Activated CD8-positive, alpha-beta memory T cell treated with anti-CD3 and anti-CD28 coated beads, Interleukin-2, amount 50 U/mL, for 4 hours (primary cell): ENCODE results near the gene MMADHC.

Experiments
- DNase-seq: peaks from one replicate; pipeline ENCODE4 v3.0.0-alpha.2; 2020

MMADHC gene

DNA sequence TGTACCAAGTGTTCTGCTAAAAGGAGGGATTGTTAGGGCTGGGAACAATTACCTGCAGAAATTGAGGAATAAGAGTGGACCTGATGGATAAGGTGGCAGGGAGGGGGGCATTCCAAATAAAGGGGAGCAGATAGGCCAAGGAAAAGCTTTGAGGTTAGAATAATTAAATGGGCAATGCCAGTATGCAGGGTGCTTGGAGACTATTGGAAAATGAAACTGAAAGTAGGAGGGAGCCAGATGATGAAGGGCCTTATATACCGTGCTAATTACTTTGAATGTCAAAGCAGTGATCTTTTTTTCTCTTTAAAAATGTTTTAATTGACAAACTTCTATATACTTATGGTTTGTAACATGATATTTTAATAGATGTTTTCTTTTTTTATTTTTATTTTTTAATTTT, 42.9 kb downstream of the MMADHC start:
- DNase-seq: no peak

DNA sequence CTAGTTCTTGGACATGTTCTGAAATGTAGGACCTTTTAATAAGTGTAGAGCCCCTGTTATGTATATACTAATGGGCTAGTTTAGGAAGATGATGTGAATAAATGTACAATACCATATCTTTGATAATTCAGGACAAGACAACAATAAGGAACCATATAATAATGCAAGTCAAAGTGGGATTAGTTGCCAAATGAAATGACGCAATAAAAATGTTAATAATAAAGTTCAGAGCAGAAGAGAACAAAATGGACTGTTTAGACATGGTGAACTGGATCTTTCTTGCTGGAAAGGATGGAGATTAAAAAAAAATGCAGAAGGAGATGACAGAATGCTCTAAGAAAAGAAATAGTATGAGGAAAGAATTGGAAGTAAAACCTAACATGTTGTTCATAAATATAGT, 43.7 kb downstream of the MMADHC start:
- no peak for DNase-seq

GRCh38 chr2:149540138-149540537, 47.4 kb downstream of the MMADHC start:
- no peak for DNase-seq

DNA sequence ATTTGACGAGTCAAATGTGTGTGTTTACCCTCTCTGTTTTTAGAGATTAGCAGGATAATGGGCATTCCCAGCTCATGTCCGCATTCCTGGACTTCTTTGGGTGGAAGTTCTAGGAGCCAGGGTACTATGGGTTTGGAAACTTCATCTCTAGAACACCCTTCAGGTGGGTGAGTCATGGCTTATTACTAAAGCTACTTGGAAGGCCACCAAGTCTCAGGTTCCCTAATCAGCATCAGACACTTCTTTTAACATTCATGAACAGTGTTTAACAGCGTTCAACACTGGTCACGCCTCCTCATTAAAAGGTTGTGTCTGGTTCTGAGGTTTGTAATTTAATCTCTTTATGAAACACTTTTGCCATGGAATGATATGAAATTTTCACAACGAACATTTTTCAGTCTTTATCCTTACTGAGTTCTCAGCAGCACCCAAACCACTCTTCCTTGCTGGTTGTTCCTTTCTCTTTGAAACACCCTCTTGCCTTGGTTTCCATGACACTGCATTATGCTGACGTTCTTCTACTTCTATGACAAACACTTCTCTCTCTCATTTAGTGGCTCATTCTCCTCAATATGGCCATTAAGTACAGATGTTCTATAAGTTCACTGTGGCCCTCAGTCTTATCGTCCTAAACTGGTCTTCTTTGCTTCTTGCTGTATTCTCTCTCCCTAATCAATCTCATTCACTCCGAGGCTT, 49.3 kb downstream of the MMADHC start:
- no peak for DNase-seq

DNA sequence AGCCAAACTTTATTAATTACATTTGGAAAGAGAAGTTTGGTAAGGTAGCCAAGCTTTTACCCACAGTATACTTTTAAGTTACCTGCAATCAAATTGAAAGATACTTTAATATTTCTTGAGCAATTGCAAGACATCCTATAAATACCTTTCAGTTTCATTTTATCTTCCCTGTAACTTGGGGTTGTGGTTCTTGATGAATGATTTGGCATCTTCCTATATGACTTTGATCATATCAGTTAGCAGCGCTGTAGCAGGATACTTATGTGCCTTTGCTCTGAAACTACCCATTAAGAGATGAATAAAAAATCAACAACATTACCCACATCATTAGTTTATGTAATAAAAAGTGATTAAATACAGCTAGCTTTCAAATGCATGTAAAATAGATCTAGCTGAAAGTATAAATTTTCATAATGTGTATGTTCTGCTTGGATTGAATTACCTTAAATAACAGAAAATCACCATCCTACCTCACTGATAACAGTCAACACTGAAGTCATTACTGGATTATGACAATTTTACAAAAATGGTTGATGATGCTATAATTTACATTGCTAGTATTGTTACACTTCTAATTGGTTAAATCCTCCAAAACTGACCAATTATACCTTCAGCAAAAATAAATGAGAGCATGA, 50.4 kb downstream of the MMADHC start:
- no peak for DNase-seq

DNA sequence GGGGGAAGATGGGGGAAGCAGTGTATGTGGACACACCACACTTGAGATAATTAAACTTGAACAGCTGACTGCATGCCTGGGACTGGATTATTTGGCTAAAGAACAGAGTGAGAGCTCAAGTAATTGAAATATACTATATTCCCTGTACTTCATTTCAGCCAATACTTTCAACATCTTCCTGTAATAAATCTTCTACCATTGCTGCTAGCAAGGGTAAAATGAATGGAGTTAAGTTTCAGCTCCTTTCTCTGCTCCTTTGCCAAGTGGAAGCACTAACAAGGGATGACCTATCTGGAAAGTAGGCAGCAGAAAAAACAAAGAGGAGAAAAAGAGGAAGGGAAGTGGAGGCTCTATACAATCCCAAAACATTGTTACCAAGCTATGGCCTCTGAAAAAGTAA, 50.9 kb downstream of the MMADHC start:
- no peak for DNase-seq

- no peak for DNase-seq
Observed at GRCh38 chr2:149534674-149535073, 52.9 kb downstream of the MMADHC start.

- no peak for DNase-seq
Observed at GRCh38 chr2:149528983-149529382, 58.6 kb downstream of the MMADHC start.

GRCh38 chr2:149527998-149528755, 59.4 kb downstream of the MMADHC start:
- no peak for DNase-seq

GRCh38 chr2:149526689-149527088, 60.9 kb downstream of the MMADHC start:
- DNase-seq: no peak

- DNase-seq: no peak
Observed at GRCh38 chr2:149525323-149525722, 62.3 kb downstream of the MMADHC start.
